SH-SY5Y (cell line): ENCODE measurements around the gene EFHC1.

Experiments
- GATA2 ChIP-seq: IDR thresholded peaks from 2 replicates; pipeline ENCODE4 v1.6.1; 2011; ENCODE audit warnings: mild to moderate bottlenecking, low read depth, low read length
- GATA3 ChIP-seq: IDR thresholded peaks from 2 replicates; pipeline ENCODE4 v1.6.1; 2011; ENCODE audit warnings: low read depth, mild to moderate bottlenecking, low read length, moderate library complexity

GRCh38 chr6:52523378-52524142 lies 103.4 kb downstream of the EFHC1 start:
- TF ChIP-seq GATA3, result peak; percentile 80
- peak; percentile 66 for TF ChIP-seq GATA2
